GM19324 (cell line): ENCODE measurements around the gene NUCB1.
"Not testable (repeated sequence)": the region's sequence is repeated elsewhere in the genome, so short reads cannot be mapped to it uniquely, and the experiment has no call there.

Experiments used
- ATAC-seq: cut with Tn5 transposase; IDR thresholded peaks from one replicate; pipeline ENCODE4 v1.9.1; 2021; ENCODE audit warnings: mild to moderate bottlenecking, moderate library complexity; ENCODE audit not compliant: unreplicated experiment, low FRiP score

NUCB1 gene

GRCh38 chr19:48873476-48874302 lies 26.4 kb upstream of the NUCB1 start:
- no peak for ATAC-seq

- ATAC-seq = no peak
These were observed 25.6 kb upstream of the NUCB1 start for GRCh38 chr19:48874303-48875135.

- not testable (repeated sequence) for ATAC-seq
These were observed 23.8 kb upstream of the NUCB1 start for GRCh38 chr19:48876043-48876981.

GRCh38 chr19:48877855-48878195 lies 22.3 kb upstream of the NUCB1 start:
- no peak for ATAC-seq

- no peak for ATAC-seq
These were observed 21.7 kb upstream of the NUCB1 start for GRCh38 chr19:48878196-48879024.

GRCh38 chr19:48879025-48879637 lies 21.0 kb upstream of the NUCB1 start:
- no peak for ATAC-seq

GRCh38 chr19:48879696-48880095 lies 20.4 kb upstream of the NUCB1 start:
- ATAC-seq = not testable (repeated sequence)

- ATAC-seq = no peak
These were observed 18.1 kb upstream of the NUCB1 start for GRCh38 chr19:48881741-48882657.

- ATAC-seq = no peak
These were observed 16.4 kb upstream of the NUCB1 start for GRCh38 chr19:48883726-48884125.

- ATAC-seq = no peak
These were observed 12.1 kb upstream of the NUCB1 start for GRCh38 chr19:48887861-48888612.

- ATAC-seq = not testable (repeated sequence)
These were observed 10.6 kb upstream of the NUCB1 start for GRCh38 chr19:48889496-48889895.

- no peak for ATAC-seq
These were observed 9.6 kb upstream of the NUCB1 start for GRCh38 chr19:48890551-48890950.

GRCh38 chr19:48895226-48895625 lies 4.9 kb upstream of the NUCB1 start:
- no peak for ATAC-seq

GRCh38 chr19:48896191-48896720 lies 3.9 kb upstream of the NUCB1 start:
- no peak for ATAC-seq

GRCh38 chr19:48897181-48897580 lies 2.9 kb upstream of the NUCB1 start:
- no peak for ATAC-seq

GRCh38 chr19:48899386-48899749 lies 744 bp upstream of the NUCB1 start:
- not testable (repeated sequence) for ATAC-seq
